DMS153 treated with DMSO at 0.1 percent for 48 hours (cell line): Measurements from ENCODE around the gene PROCR.
"Not testable (repeated sequence)": the region's sequence is repeated elsewhere in the genome, so short reads cannot be mapped to it uniquely, and the experiment has no call there.

Source experiments
- DNase-seq: peaks from one replicate; lab custom pipeline; 2025; ENCODE audit not compliant: unreplicated experiment; lab: John Stamatoyannopoulos, UW

PROCR gene

DNA sequence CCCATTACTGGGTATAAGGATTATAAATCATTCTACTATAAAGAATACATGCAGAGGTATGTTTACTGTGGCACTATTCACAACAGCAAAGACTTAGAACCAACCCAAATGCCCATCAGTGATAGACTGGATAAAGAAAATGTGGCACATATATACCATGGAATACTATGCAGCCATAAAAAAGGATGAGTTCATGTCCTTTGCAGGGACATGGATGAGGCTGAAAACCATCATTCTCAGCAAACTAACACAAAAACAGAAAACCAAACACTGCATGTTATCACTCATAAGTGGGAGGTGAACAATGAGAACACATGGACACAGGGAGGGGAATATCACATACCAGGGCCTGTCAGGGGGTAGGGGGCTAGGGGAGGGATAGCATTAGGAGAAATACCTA lies 7.3 kb upstream of the PROCR start:
- DNase-seq: not testable (repeated sequence)

DNA sequence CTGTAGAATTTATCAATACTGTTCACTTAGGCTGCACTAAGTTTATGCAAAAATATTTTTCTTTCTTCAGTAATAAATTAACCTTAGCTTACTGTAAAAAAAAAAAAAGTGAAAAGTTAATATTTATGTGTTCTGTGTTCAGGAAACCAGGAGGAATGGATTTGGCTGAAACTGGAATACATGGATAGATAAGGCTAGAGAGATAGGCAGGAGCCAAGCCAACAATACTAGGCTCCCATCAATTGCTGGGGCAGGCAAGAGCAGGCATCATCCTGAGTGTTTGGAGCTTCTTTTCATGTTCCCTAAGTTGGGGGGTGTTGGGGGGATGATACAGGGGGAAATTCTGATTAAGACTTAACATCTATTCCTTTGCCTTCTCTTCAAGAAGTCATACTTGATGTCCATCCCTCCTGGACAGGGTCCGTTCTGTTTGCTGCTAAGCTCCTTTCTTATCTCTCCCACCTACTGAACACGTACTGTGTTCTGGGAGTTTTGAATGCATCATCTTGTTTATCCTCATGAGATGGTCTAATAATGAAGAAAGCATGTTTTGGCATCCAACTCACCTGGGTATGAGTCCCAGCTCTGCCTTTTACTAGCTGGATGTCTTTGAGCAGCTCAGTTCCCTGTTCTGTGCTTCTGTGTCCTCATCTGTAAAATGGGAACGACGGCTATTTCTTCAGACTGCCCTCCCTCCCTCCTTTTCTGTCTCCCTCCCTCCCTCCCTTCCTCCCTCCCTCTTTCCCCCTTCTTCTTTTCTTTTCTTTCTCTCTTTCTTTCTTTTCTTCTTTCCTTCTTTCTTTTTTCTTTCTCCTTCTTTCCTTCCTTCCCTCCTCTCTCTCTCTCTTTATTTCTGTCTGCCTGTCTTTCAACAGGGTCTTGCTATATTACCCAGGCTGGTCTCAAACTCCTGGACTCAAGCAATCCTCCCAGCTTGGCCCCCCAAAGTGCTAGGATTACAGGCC lies 6.4 kb upstream of the PROCR start:
- DNase-seq: no peak

DNA sequence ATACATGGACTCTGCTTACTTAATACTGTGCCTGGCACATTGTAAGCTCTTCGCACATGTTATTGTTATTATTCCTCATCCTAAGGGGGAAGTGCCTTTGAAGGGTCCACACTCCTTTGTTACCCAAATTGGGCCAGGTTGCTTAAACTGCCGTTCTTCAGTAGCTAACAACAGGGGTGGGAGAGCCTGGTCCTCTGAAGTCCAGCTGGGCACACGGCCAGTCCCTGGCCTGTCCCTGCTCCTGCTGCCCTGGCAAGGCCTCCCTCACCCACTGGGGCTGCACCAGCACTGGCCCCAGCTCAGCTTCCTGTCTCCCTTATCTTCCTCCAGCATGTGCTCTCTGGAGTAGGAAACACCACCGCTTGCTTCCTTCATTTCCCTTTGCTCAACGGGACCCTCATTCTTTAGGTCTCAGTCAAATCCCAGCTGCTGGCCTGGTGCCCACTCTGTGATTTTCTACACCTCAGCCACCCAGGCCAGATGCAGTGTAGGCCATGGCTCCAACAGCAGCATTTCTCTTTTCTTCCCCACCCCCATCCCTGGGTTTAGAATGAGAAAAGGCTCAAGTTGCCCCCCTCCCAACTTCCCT lies 5.5 kb upstream of the PROCR start:
- DNase-seq: no peak

DNA sequence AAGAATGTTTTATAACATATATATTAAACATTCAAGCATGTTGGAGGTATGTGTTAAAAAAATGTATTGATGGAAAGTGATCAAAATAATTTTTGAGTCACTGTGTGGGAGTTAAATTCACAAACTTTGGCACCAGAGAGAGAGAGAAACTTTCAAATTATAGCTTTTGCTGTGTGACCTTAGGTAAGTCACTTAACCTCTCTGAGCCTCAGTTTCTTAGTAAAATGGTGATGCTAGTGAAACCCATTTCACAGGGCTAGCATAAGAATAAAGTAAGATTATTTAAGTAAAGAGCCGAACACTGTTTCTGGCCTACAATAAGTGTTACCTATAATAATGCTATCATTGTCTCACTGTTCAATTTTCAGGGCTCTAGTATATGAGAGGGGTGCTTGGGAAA lies 4.1 kb upstream of the PROCR start:
- DNase-seq: no peak

DNA sequence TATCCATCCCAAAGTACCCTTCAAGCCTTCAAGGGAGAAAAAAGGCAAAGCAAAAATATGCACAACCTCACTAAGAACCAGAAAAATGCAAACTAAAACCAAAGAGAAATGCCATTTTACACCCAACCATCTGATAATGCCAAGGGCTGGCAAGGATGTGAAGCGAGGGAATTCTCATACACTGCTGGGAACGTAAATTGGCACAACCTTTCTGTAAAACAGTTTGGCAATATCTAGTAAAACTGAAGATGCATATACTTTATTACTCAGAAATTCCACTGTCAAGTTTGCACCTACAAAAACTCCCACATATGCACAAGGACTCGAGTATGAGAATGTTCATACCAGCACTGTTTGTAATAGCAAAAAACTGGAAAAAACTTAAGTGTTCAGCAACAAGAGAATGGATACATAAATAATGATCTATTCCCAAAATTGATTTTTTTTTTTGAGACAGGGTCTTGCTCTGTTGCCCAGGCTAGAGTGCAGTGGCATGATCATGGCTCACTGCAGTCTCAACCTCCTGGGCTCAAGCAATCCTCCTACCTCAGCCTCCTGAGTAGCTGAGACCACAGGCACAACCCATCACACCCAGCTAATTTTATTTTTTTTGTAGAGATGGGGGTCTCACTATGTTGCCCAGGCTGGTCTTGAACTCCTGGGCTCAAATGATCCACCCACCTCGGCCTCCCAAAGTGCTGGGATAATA lies 3.0 kb upstream of the PROCR start:
- DNase-seq: not testable (repeated sequence)

DNA sequence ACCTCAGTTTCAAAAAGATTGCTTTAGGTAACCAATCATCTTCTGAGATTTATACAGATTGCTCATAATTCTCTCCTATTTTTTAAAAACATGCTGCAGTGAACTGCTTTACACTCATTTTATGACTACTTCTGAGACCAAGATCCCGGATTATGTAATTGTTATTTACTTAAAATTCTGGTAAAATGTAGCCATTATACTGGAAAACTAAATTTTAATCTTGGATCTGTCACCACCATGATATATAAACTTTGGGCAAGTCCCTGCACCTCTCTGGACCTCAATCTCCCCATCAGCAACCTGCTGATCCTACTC lies 477 bp upstream of the PROCR start:
- DNase-seq: no peak

DNA sequence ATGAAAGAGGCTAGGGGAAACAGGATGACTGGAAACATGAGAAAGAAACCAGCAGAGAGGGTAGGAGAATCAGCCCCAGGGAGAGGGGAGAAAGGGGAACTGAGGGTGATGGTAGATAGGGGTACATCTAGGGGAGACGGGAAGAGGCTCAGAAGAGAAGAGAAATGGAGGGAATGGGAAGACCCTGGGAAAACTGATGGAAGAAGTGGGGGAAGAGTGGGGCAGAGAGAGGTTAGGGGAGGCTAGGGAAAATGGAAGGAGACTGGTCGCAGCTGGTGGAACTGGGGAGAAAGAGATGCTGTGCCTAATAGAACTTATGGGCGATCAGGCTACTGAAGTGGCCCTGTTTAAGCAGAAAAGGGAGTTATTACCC lies 548 bp downstream of the PROCR start:
- DNase-seq: no peak

DNA sequence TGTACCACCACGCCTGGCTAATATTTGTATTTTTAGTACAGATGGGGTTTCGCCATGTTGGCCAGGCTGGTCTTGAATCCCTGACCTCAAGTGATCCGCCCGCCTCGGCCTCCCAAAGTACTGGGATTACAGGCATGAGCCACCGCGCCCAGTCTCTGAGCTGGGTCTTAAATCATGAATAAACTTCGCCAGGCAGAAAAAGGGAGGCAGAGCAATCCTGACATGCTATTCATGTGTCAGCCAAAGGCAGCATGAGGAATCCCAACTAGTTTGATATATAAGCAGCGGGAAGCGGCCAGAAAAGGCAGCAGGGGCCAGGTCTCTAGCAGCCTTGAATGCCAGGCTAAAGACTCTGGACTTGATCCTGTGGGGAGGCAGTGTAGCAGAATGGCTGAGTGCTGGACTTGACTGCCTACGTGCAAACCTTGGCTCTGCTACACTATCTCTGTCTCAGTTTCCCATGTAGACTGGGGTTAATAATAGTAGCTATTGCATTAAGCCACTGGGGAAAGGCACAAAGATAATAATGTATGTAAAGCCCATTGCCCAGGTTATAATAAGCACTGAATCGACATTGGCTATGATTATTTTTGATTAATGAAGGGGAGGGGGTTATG lies 1.8 kb downstream of the PROCR start:
- DNase-seq: no peak

DNA sequence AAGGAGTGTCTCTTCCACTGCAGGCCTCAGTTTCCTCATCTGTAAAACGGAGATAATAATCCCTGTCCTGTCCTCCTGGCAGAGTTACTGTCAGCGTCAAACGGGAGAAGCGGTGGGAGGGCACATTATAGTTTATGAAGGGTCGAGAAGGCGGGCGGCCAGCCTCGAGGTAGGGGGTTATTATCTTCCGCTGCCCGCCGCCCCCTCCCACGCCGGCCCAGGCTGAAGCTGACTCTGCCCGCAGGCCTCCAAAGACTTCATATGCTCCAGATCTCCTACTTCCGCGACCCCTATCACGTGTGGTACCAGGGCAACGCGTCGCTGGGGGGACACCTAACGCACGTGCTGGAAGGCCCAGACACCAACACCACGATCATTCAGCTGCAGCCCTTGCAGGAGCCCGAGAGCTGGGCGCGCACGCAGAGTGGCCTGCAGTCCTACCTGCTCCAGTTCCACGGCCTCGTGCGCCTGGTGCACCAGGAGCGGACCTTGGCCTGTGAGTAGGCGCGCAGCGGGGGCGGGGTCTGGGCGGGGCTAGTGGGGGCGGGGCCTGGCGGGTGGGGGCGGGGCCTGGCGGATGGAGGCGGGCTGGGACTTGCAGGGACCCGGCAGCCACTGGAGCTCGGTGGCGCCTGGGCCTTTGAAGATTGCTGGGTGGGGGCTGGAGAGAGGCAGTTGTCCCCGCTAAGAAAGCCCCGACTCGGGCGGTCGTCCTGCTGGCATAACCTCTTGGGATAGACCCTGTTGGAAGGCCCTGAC lies 2.8 kb downstream of the PROCR start:
- no peak for DNase-seq

DNA sequence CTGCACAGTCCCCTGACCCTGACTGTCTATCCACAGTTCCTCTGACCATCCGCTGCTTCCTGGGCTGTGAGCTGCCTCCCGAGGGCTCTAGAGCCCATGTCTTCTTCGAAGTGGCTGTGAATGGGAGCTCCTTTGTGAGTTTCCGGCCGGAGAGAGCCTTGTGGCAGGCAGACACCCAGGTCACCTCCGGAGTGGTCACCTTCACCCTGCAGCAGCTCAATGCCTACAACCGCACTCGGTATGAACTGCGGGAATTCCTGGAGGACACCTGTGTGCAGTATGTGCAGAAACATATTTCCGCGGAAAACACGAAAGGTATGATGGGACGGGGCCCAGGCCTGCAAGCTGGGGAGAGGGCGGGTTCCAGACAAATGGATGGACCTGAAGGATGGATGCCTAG lies 4.3 kb downstream of the PROCR start:
- no peak for DNase-seq

DNA sequence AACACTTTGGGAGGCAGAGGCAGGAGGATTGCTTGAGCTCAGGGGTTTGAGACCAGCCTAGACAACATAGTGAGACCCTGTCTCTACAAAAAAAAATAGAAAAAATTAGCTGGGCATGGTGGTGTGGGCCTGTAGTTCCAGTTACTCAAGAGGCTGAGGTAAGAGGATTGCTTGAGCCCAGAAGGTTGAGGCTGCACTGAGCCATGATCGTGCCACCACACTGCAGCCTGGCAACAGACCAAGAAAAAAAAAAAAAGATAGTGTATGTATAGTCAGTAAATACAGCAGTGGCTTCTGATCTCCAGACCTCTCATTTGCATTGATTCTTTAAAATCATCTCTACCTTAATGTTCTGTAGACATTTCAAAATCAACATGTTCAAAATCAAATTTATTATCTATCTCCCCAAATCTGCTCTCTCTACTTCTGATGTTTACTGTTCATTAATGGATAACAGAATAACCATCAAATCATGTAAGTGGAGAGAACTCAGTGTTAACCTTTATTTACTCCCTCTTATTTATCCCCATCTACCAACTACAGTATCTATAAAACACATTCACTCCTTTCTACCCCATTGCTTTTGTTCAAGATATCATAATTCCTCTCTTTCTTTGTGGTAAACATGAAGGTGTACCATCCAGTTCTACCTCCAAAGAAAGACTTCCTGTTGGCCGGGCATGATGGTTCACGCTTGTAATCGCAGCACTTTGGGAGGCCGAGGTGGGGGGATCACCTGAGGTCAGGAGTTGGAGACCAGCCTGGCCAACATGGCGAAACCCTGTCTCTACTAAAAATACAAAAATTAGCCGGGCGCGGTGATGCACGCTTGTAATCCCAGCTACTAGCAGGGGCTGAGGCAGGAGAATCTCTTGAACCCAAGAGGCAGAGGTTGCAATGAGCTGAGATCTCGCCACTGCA lies 7.7 kb downstream of the PROCR start:
- DNase-seq: no peak

DNA sequence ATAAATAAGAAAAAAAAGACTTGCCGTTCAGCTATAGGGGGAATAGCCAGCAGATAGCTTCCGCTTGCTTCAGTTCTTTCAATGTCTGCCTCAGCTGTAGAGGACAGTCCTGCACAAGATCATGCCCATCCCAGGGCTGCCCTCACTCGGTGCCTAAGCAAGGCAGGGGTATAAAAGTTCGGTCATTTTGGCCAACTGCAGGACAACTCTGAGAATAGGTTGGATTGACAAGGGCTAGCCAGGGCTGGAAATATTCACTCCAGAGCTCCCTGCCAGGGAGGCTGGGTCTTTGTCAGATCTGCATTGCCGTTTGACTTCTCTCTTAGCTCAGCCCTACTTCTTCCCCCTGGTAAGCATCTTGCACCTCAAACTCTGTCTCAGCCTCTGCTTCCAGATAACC lies 8.4 kb downstream of the PROCR start:
- no peak for DNase-seq

DNA sequence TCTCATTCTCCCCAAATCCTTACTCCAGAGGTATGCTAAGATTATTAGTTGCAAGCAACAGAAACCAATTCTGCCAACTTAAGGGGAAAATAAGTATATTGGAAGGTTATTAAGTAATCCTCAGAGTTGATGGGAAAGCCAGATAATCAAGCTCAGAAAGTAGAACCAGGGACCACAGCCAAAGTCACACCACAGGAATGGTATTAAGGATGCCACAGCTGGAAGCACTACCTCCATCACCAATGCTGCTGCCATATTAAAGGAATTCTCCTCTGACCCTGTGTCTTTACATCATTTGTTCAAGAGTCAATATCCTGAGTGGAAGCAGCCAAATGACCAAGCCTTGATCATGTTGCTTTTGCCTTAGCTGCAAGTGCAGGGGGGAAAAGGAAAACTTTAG lies 9.9 kb downstream of the PROCR start:
- DNase-seq: no peak

DNA sequence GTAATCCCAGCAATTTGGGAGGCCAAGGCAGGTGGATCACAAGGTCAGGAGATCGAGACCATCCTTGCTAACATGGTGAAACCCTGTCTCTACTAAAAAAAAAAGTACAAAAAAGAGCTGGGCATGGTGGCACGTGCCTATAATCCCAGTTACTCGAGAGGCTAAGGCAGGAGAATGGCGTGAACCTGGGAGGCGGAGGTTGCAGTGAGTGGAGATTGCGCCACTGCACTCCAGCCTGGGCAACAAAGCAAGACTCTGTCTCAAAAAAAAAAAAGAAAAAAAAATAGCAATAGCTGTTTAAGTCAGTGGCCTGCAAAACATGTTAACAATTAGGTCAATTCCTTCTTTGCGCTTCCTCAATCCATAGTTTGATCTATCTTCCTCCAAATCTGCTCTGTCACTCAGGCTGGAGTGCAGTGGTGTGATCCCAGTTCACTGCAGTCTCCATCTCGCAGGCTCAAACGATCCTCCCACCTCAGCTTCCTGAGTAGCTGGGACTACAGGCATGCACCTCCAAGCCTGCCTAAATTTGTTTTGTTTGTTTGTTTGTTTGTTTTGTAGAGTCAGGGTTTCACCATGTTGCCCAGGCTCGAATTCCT lies 14.9 kb downstream of the PROCR start:
- DNase-seq: not testable (repeated sequence)

DNA sequence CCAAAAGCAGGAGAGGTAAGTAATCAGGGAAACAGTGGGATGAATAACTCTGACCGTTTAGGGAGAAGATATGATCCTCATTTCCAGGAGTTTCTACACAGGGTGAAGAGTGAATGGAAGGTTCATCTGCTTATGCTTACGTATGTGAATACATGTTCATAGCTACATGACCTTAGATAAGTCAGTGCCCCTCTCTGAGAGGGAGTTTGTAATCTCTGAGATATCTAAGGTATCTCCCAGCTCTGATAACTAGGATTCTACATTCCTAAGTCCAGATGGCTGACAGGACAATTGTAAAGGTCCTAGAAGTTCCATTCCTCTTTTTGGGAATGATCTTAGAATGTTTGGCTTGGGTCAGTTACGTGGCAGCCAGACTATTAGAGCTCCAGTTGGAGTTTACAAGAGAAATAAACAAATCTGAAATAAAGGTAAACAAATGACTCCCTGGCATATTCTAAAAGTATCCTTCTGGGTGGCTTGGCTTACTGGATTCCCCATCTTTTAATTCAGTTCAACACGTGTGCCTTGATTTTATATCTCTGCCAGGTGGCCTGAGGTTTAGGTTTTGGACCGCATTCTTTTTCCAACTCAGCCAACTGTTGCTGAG lies 15.8 kb downstream of the PROCR start:
- DNase-seq: no peak

DNA sequence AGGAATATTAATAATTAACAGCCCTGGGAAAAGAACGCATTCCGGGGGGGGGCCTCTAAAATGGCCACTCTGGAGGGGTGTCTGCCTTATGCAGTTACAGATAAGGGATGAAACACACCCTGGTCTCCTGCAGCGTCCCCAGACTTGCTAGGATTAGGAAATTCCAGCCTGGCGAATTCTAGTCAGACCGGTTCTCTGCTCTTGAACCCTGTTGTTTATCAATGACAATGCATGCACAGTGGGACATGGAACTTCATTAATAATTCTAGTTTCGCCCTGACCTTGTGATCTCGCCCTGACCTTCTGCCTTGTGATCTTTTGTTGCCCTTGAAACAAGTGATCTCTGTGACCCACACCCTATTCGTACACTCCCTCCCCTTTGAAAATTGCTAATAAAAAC lies 17.4 kb downstream of the PROCR start:
- DNase-seq: not testable (repeated sequence)

DNA sequence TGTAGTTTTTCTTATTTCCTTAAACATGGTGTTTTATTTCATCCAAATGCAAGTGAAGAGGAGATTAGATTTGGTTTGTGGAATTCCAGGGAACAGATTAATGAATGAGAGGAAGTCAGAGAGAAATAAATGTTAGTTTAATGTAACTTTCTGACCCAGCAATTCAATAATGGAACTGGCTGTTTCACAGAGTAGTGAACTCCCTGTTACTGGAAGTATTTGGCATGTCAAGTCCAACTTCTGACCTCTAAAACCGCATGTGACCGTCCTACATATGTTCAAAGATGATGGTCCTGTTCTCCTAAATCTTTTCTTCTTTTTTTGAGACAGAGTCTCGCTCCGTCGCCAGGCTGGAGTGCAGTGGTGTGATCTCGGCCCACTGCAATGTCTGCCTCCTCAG lies 18.7 kb downstream of the PROCR start:
- DNase-seq: no peak

DNA sequence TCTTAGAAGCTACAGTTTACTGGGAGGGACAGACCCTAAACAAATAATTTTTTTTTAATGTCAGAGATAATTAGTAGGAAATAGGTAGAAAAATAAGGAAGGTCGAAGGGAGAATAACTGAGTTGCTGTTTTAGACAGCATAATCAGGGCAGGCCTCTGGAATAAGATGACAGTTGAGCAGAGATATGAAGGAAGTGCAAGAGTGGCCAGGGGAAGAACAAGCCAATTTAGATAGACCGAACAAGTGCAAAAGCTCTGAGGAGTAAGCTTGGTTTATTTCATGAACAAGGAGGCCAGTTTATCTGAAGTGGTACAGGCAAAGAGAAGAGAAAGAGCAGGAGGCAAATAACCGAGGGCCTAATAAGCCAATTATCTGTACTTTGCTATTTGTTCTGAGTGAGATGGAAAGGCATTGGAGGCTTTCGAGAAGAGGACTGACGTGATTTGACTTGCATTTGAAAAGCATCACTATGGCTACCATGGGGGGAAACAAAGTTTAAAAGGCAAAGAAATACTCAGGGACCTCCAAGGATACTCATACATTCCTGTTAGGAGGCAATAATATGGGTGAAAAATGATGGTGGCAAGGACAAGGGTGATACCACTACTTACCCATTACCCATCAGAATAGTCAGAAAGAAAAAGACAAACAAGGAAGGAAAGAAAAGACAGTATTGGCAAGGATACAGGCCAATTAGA lies 19.7 kb downstream of the PROCR start:
- no peak for DNase-seq
